ENCODE data around the gene MSH2. TPM values are rescaled to one million over a fixed set of nuclear protein-coding genes. Genes with fewer than 3 reads are reported as not detected.

Gene MSH2
- polyA plus RNA-seq, 4 donors = 4.0 to 30.2 (median 10.3) TPM

GRCh38 chr2:47519147-47519537, 116.2 kb downstream of the MSH2 start:
- no peaks in the 10 kb centered on the region for H3K36me3 ChIP-seq (ENCODE audit: control insufficient read depth in 3 of 3, insufficient read depth in 2 of 3, low read depth in 1 of 3, low read length in 3 of 3)
- H3K27ac ChIP-seq (ENCODE audit: low read depth in 1 of 3, low read length in 2 of 3) = no peak overlapping the region
- H3K4me3 ChIP-seq (ENCODE audit: low read depth in 1 of 3, low read length in 3 of 3) = no peak overlapping the region
- WGBS, 3 donors = 95 to 96% (median 96%) methylated on average over 9 of the region's 9 CpGs
- H3K4me1 ChIP-seq (ENCODE audit: control insufficient read depth in 3 of 3, insufficient read depth in 2 of 3, low read depth in 1 of 3, low read length in 2 of 3) = no peaks in the 10 kb centered on the region
- FAIRE-seq (no peak), DNase-seq (no peak)
- no peaks in the 10 kb centered on the region for H3K9me3 ChIP-seq (ENCODE audit: control insufficient read depth in 2 of 2, insufficient read depth in 1 of 2, low read depth in 1 of 2, low read length in 1 of 2)
- H3K27me3 ChIP-seq (ENCODE audit: control insufficient read depth in 3 of 3, insufficient read depth in 3 of 3, low read length in 3 of 3) = peaks cover 0 to 15% (median 0%) of the 10 kb centered on the region in 3 donors

GRCh38 chr2:47519604-47520301, 116.8 kb downstream of the MSH2 start:
- Histone ChIP-seq H3K4me1 (ENCODE audit: control insufficient read depth in 3 of 3, insufficient read depth in 2 of 3, low read depth in 1 of 3, low read length in 2 of 3) (no peaks in the 10 kb centered on the region), H3K4me3 (ENCODE audit: low read depth in 1 of 3, low read length in 3 of 3) (no peak overlapping the region), H3K27ac (ENCODE audit: low read depth in 1 of 3, low read length in 2 of 3) (no peak overlapping the region), H3K36me3 (ENCODE audit: control insufficient read depth in 3 of 3, insufficient read depth in 2 of 3, low read depth in 1 of 3, low read length in 3 of 3) (no peaks in the 10 kb centered on the region), H3K9me3 (ENCODE audit: control insufficient read depth in 2 of 2, insufficient read depth in 1 of 2, low read depth in 1 of 2, low read length in 1 of 2) (no peaks in the 10 kb centered on the region), H3K27me3 (ENCODE audit: control insufficient read depth in 3 of 3, insufficient read depth in 3 of 3, low read length in 3 of 3) (peaks cover 0 to 15% (median 0%) of the 10 kb centered on the region in 3 donors)
- WGBS, 3 donors = 91 to 94% (median 93%) methylated on average over 9 of the region's 9 CpGs
- FAIRE-seq (no peak), DNase-seq (no peak)

DNA sequence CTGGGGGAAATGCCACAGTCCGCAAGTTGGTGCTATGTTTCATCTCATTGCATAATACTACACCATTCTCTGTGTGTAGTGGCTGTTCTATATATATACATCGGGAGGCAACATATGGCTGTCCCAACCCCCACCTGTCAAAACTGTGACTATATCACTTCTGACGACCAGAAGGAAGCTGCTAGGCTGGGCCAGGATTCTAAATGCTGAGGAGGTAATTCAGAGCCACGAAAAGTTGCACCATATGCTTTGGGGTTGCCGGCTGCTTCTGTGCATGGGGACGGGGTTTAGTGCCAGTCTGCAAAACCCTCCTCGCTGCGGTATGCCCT, 117.3 kb downstream of the MSH2 start:
- Histone ChIP-seq H3K27me3 (ENCODE audit: control insufficient read depth in 3 of 3, insufficient read depth in 3 of 3, low read length in 3 of 3) (peaks cover 0 to 15% (median 0%) of the 10 kb centered on the region in 3 donors), H3K9me3 (ENCODE audit: control insufficient read depth in 2 of 2, insufficient read depth in 1 of 2, low read depth in 1 of 2, low read length in 1 of 2) (no peaks in the 10 kb centered on the region), H3K4me1 (ENCODE audit: control insufficient read depth in 3 of 3, insufficient read depth in 2 of 3, low read depth in 1 of 3, low read length in 2 of 3) (no peaks in the 10 kb centered on the region), H3K4me3 (ENCODE audit: low read depth in 1 of 3, low read length in 3 of 3) (no peak overlapping the region), H3K27ac (ENCODE audit: low read depth in 1 of 3, low read length in 2 of 3) (no peak overlapping the region), H3K36me3 (ENCODE audit: control insufficient read depth in 3 of 3, insufficient read depth in 2 of 3, low read depth in 1 of 3, low read length in 3 of 3) (no peaks in the 10 kb centered on the region)
- no peak for FAIRE-seq
- no peak for DNase-seq
- 54 to 57% (median 54%) methylated on average over 8 of the region's 8 CpGs for WGBS, 3 donors

- H3K9me3 ChIP-seq (ENCODE audit: control insufficient read depth in 2 of 2, insufficient read depth in 1 of 2, low read depth in 1 of 2, low read length in 1 of 2) = no peaks in the 10 kb centered on the region
- H3K4me3 ChIP-seq (ENCODE audit: low read depth in 1 of 3, low read length in 3 of 3) = peak overlapping the region in 1 of 3 donors; percentile 28
- H3K4me1 ChIP-seq (ENCODE audit: control insufficient read depth in 3 of 3, insufficient read depth in 2 of 3, low read depth in 1 of 3, low read length in 2 of 3) = no peaks in the 10 kb centered on the region
- peaks cover 0 to 15% (median 0%) of the 10 kb centered on the region in 3 donors for H3K27me3 ChIP-seq (ENCODE audit: control insufficient read depth in 3 of 3, insufficient read depth in 3 of 3, low read length in 3 of 3)
- 1 to 5% (median 2%) methylated on average over 83 to 97 of the region's 97 CpGs for WGBS, 3 donors
- H3K36me3 ChIP-seq (ENCODE audit: control insufficient read depth in 3 of 3, insufficient read depth in 2 of 3, low read depth in 1 of 3, low read length in 3 of 3) = no peaks in the 10 kb centered on the region
- H3K27ac ChIP-seq (ENCODE audit: low read depth in 1 of 3, low read length in 2 of 3) = peak overlapping the region in 1 of 3 donors; percentile 18
- DNase-seq (peak; percentile 40 to 75), FAIRE-seq (no peak)
Measured at GRCh38 chr2:47520825-47521665, 118.1 kb downstream of the MSH2 start.

GRCh38 chr2:47521666-47522285, 118.8 kb downstream of the MSH2 start:
- no peaks in the 10 kb centered on the region for H3K36me3 ChIP-seq (ENCODE audit: control insufficient read depth in 3 of 3, insufficient read depth in 2 of 3, low read depth in 1 of 3, low read length in 3 of 3)
- no peak for FAIRE-seq
- peak overlapping the region in 1 of 3 donors; percentile 28 for H3K4me3 ChIP-seq (ENCODE audit: low read depth in 1 of 3, low read length in 3 of 3)
- peaks cover 0 to 15% (median 0%) of the 10 kb centered on the region in 3 donors for H3K27me3 ChIP-seq (ENCODE audit: control insufficient read depth in 3 of 3, insufficient read depth in 3 of 3, low read length in 3 of 3)
- no peak overlapping the region for H3K27ac ChIP-seq (ENCODE audit: low read depth in 1 of 3, low read length in 2 of 3)
- no peaks in the 10 kb centered on the region for H3K4me1 ChIP-seq (ENCODE audit: control insufficient read depth in 3 of 3, insufficient read depth in 2 of 3, low read depth in 1 of 3, low read length in 2 of 3)
- no peaks in the 10 kb centered on the region for H3K9me3 ChIP-seq (ENCODE audit: control insufficient read depth in 2 of 2, insufficient read depth in 1 of 2, low read depth in 1 of 2, low read length in 1 of 2)
- 17 to 27% (median 26%) methylated on average over 16 to 22 of the region's 22 CpGs for WGBS, 3 donors
- DNase-seq = no peak

GRCh38 chr2:47525167-47525566, 122.2 kb downstream of the MSH2 start:
- WGBS, 3 donors = 89 to 99% (median 98%) methylated on average over 4 of the region's 4 CpGs
- FAIRE-seq (no peak), DNase-seq (no peak)

DNA sequence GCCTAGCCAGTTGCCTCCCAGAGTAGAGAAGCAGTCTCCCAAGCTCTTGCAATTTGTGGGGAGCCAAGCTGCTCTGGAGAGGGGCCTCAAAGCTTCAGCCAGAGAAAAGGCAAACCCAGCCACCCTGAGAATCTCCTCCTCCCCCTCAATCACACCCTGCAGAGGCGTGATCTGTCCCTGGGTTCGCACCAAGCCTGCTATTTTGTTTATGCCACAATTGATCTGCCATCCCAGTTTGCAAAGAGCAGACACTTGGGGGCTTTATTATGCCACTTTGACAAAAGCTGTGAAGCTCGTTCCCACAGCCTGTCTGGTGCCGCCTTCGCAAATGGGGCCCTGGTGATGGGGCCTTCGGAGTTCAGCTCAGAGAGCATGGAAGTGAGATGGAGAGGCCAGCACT, 125.5 kb downstream of the MSH2 start:
- no peaks in the 10 kb centered on the region for H3K27me3 ChIP-seq (ENCODE audit: control insufficient read depth in 3 of 3, insufficient read depth in 3 of 3, low read length in 3 of 3)
- no peaks in the 10 kb centered on the region for H3K9me3 ChIP-seq (ENCODE audit: control insufficient read depth in 2 of 2, insufficient read depth in 1 of 2, low read depth in 1 of 2, low read length in 1 of 2)
- 89 to 93% (median 91%) methylated on average over 6 of the region's 6 CpGs for WGBS, 3 donors
- no peaks in the 10 kb centered on the region for H3K4me1 ChIP-seq (ENCODE audit: control insufficient read depth in 3 of 3, insufficient read depth in 2 of 3, low read depth in 1 of 3, low read length in 2 of 3)
- no peak for FAIRE-seq
- no peak for DNase-seq
- H3K27ac ChIP-seq (ENCODE audit: low read depth in 1 of 3, low read length in 2 of 3) = no peak overlapping the region
- no peak overlapping the region for H3K4me3 ChIP-seq (ENCODE audit: low read depth in 1 of 3, low read length in 3 of 3)
- no peaks in the 10 kb centered on the region for H3K36me3 ChIP-seq (ENCODE audit: control insufficient read depth in 3 of 3, insufficient read depth in 2 of 3, low read depth in 1 of 3, low read length in 3 of 3)

More at GRCh38 chr2:47525167-47525566, 122.2 kb downstream of the MSH2 start:
- H3K4me1 ChIP-seq (ENCODE audit: control insufficient read depth in 3 of 3, insufficient read depth in 2 of 3, low read depth in 1 of 3, low read length in 2 of 3) = no peaks in the 10 kb centered on the region
- no peak overlapping the region for H3K4me3 ChIP-seq (ENCODE audit: low read depth in 1 of 3, low read length in 3 of 3)
- H3K9me3 ChIP-seq (ENCODE audit: control insufficient read depth in 2 of 2, insufficient read depth in 1 of 2, low read depth in 1 of 2, low read length in 1 of 2) = no peaks in the 10 kb centered on the region
- H3K27ac ChIP-seq (ENCODE audit: low read depth in 1 of 3, low read length in 2 of 3) = no peak overlapping the region
- H3K36me3 ChIP-seq (ENCODE audit: control insufficient read depth in 3 of 3, insufficient read depth in 2 of 3, low read depth in 1 of 3, low read length in 3 of 3) = no peaks in the 10 kb centered on the region
- peaks cover 0 to 4% (median 0%) of the 10 kb centered on the region in 3 donors for H3K27me3 ChIP-seq (ENCODE audit: control insufficient read depth in 3 of 3, insufficient read depth in 3 of 3, low read length in 3 of 3)

GRCh38 chr2:47528874-47529273, 125.9 kb downstream of the MSH2 start:
- 65 to 70% (median 70%) methylated on average over 6 of the region's 6 CpGs for WGBS, 3 donors
- H3K4me3 ChIP-seq (ENCODE audit: low read depth in 1 of 3, low read length in 3 of 3) = no peak overlapping the region
- no peak for FAIRE-seq

More at GRCh38 chr2:47528874-47529273, 125.9 kb downstream of the MSH2 start:
- H3K36me3 ChIP-seq (ENCODE audit: control insufficient read depth in 3 of 3, insufficient read depth in 2 of 3, low read depth in 1 of 3, low read length in 3 of 3) = no peaks in the 10 kb centered on the region
- no peaks in the 10 kb centered on the region for H3K27me3 ChIP-seq (ENCODE audit: control insufficient read depth in 3 of 3, insufficient read depth in 3 of 3, low read length in 3 of 3)
- no peaks in the 10 kb centered on the region for H3K4me1 ChIP-seq (ENCODE audit: control insufficient read depth in 3 of 3, insufficient read depth in 2 of 3, low read depth in 1 of 3, low read length in 2 of 3)
- no peak overlapping the region for H3K27ac ChIP-seq (ENCODE audit: low read depth in 1 of 3, low read length in 2 of 3)
- no peak for DNase-seq
- H3K9me3 ChIP-seq (ENCODE audit: control insufficient read depth in 2 of 2, insufficient read depth in 1 of 2, low read depth in 1 of 2, low read length in 1 of 2) = no peaks in the 10 kb centered on the region
